ENCODE measurements around the gene KRIT1.

Gene KRIT1

GRCh38 chr7:92150450-92151017, 95.2 kb downstream of the KRIT1 start:
- no peak for DNase-seq

GRCh38 chr7:92149736-92150239, 95.9 kb downstream of the KRIT1 start:
- no peak for DNase-seq
